GM19239 (cell line): Measurements from ENCODE around the gene KLF11.

Source experiments
- DNase-seq: peaks from one replicate; pipeline ENCODE4 v3.0.0; 2011; ENCODE audit warnings: low spot score; ENCODE audit not compliant: insufficient read length
- FAIRE-seq: peaks from 2 replicates; lab custom pipeline; 2011; peaks lifted over from hg19 to GRCh38; lab: Jason Lieb, UNC

Gene KLF11

GRCh38 chr2:10059552-10060335 is 16.4 kb downstream of the KLF11 start:
- FAIRE-seq (no peak), DNase-seq (no peak)

DNA sequence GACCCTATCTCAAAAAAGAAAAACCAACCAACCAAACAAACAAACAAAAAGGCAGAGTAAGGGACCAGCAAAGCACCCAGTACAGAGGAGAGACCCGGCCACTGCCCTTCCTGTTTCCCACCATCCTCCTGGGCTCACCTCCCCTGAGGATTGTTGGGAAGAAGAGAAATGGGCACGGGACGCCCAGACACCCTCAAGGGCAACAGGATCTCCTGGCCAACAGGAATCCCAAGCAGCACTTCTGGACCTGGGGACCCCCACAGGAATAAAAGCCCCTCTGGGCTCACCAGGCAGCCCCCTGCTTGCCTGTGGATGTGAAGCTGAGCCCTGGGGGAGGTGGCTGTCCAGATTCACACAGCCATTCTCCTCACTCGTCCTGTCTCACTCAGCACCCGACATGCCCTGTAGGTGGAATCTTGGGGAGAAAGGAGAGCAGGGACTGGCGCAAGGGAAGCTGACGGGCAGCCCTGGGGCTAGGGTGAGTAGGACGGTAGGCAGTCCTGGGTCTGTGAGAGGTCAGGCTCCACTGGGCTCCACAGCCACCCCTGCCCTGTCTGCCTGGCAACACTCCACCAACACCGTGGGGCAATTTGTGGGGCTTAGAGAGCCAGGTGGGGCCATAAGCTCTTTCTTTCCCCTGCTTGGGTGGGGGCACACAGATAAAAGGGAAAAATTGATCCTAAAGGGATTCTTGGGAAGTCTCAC is 18.0 kb downstream of the KLF11 start:
- DNase-seq (no peak), FAIRE-seq (no peak)

GRCh38 chr2:10062931-10063365 is 19.6 kb downstream of the KLF11 start:
- FAIRE-seq: no peak
- no peak for DNase-seq

- FAIRE-seq (no peak), DNase-seq (no peak)
Observed at GRCh38 chr2:10063566-10063965, 20.2 kb downstream of the KLF11 start.

DNA sequence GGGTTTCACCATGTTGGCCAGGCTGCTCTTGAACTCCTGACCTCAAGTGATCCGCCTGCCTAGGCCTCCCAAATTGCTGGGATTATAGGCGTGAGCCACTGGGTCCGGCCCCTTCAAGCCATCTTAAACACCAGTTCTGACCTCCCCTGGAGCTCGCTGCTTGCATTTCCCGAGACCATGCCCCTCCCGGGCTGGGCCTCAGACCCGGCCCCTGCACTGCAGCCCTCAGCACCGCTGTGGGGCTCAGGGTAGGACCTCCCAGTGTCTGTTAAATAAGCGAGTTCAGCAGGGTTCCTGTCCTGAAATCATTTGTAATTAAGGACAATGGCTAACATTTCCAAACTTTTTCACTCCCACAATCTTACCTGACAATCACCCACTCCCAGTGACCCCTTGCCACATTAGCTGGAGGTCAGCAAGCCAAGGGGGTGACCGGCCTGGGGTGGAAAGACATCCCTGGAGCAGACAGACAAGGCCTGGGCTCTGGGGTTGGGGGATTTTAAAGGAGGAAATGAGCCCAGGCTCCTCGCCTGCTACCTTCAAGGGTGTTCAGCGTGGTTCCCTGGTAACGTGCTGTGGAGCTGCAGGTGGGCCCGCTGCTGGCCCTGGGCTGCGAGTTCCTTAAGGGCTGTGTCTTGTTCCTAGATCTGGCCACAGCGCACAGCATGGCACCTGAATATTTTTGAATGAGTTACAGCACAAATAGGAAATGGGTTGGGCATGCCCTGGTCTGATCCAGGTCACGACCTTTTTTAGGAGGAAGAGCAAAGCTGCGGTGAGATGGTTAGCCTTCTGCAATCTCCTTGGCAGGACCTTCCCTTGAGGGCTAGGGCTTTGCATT is 21.8 kb downstream of the KLF11 start:
- DNase-seq (no peak), FAIRE-seq (no peak)

DNA sequence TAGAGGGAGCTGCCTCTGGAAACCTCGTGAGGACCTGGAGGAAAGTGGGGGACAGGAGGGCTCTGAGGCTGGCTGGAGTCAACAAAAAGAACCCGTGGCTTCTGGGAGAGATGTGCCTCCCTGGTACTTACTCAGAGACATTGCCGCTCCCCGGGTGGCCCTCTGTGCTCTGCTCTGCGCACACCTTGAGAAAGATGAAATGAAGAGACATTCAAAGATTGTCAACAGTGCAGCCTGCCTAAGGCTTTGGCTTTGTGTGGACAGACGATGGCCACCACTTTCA is 22.4 kb downstream of the KLF11 start:
- FAIRE-seq: no peak

DNA sequence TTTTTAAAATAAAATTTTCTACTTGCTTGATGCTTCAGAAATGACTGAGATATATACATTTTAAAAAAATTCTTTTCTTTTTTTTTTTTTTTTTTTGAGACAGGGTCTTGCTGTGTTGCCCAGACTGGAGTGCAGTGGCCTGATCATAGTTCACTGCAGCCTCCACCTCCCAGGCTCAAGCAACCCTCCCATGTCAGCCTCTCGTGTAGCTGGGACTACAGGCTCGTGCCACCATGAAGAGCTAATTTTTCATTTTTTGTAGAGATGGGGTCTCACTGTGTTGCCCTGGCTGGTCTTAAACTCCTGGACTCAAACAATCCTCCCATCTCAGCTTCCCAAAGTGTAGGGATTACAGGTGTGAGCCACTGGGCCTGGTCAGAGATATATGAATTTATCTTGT is 24.0 kb downstream of the KLF11 start:
- DNase-seq: no peak
- no peak for FAIRE-seq

More for the DNA sequence above, 22.4 kb downstream of the KLF11 start:
- no peak for DNase-seq

GRCh38 chr2:10067881-10068280 is 24.5 kb downstream of the KLF11 start:
- DNase-seq (no peak), FAIRE-seq (no peak)

- no peak for DNase-seq
- no peak for FAIRE-seq
Observed at GRCh38 chr2:10071176-10071575, 27.8 kb downstream of the KLF11 start.

DNA sequence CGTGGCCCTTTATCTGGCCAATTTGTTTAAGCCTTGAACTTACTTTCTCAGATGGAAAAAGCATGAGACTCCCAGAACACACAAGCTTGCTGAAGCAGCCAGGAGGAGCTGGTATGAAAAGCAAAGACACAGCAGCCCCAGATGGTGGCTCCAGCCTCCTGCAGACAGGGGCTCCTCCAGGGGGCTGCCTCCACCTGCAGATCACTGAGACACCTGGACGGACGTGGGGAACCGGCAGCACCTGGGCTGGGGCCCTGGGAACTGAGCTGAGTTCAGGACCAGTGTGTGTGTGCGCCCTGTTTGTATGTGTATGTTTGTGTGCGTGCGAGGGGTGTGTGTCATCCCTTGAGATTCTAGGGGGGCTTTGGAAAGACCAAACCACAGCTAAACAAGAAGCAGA is 28.2 kb downstream of the KLF11 start:
- DNase-seq: no peak
- FAIRE-seq: no peak

- peak; percentile 98 for FAIRE-seq
- DNase-seq: peak; percentile 91
Observed at GRCh38 chr2:10072656-10073480, 29.5 kb downstream of the KLF11 start.

DNA sequence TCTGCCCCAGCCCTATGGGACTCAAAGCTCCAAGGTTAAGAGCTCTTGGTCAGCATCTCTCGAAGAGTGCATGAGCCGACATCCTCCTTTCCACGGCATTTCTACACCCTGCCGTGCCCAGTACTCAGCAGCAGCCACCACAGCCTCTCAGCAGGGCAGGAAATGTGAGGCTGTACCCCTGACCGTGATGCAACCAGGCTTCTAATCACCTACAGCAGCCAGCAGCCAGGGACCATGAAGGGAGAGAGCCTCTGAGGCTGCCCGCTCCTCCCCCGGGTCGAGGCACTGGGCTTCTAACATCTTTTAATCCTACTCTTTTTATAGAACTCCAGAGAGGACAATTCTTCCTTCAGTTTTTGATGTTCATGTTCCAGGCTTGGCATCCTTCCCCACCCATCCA is 30.4 kb downstream of the KLF11 start:
- no peak for FAIRE-seq
- no peak for DNase-seq

DNA sequence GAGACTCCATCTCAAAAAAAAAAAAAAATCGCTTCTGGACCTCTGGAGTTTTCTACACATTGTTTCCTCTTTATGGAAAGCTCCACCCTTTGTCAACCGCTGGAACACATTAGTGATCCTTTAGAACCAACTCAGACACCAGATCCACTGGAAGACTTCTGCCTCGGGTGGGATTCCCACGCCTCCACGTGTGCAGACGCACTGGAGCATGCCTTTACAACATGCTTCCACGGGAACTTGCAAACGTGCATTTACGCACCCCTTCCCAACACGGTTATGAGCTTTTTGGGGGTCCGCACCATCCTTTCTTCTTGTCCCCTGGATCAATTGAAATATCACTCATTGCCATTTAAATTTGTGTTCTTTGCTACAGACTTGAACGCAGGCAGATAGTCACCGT is 31.8 kb downstream of the KLF11 start:
- DNase-seq (no peak), FAIRE-seq (no peak)

DNA sequence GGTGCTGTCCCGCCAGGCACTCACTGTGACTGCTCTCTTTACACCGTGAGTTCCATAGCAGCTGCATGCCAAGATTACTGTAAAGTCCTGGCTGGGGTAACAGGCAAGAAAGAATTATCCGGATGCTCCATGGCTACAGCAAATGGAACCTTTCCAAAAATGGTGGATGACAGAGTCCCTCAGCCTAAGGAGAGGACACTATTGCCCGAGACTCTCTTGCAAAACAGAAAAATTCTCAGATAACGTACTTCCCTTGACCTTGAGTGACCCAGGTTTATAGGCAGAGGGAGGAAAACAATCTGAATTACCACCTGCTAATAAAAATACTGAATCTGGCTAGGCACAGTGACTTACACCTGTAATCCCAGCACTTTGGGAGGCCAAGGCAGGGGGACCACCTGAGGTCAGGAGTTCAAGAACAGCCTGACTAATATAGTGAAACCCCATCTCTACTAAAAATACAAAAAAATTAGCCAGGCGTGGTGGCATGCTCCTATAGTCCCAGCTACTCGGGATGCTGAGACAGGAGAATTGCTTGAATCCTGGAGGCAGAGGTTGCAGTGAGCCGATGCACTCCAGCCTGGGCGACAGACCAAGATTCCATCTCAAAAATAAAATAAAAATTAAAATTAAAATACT is 32.3 kb downstream of the KLF11 start:
- DNase-seq (no peak), FAIRE-seq (peak; percentile 77)

GRCh38 chr2:10076511-10076910 is 33.2 kb downstream of the KLF11 start:
- no peak for FAIRE-seq

DNA sequence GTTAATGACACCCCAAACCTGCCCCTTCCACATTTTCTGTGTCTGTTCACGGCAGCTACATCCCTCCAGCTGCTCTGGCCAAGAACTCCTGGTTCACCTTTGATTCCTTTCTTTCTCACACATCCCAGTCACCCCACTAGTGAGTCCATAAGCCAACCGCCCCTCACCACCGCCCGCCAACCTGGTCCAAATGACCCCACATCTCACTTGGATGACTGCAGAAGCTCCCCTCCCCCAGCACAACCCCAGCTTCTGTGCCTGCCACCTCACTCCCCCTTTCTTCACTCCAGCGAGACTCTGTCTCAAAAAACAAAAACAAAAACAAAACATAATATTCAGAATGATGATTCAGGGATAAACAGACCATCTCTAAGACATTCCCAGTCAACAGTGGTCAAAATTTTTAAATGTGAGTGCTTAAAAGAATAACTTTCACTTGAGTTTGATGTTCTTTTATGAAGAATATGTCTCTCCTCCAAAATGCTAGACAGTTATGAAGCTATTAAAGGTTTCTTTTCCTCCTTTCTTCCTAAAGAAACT is 33.7 kb downstream of the KLF11 start:
- no peak for DNase-seq

More at GRCh38 chr2:10076511-10076910, 33.2 kb downstream of the KLF11 start:
- no peak for DNase-seq

GRCh38 chr2:10078001-10078400 is 34.7 kb downstream of the KLF11 start:
- FAIRE-seq (no peak), DNase-seq (no peak)

More for the DNA sequence above, 33.7 kb downstream of the KLF11 start:
- FAIRE-seq: no peak

DNA sequence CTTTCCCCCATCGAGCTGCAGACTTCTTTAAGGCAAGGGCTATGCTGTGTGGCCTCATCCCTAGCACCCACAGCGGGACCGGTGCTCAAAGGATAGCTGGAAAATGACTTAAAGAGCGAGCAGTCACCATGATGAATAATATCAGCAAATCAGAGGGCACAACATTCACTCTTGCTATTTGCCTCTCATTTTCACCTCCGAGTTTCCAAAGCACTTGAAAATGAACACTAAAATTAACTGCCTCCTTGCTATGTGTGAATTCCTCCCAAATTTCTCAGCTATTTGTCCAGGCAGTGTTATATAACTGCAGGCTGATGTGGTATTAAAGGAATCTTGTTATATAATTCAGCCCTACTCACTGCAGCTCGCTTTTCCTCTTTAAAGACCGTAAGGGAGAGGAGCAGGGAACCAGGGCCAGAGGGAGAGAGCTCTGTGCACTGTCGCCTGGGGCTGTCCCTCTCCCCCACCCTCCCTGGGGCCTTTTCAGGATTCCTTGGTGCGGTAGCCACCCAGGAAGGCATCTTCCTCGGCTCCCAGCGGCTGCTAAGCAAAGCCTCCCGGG is 35.4 kb downstream of the KLF11 start:
- FAIRE-seq (peak; percentile 65), DNase-seq (no peak)

DNA sequence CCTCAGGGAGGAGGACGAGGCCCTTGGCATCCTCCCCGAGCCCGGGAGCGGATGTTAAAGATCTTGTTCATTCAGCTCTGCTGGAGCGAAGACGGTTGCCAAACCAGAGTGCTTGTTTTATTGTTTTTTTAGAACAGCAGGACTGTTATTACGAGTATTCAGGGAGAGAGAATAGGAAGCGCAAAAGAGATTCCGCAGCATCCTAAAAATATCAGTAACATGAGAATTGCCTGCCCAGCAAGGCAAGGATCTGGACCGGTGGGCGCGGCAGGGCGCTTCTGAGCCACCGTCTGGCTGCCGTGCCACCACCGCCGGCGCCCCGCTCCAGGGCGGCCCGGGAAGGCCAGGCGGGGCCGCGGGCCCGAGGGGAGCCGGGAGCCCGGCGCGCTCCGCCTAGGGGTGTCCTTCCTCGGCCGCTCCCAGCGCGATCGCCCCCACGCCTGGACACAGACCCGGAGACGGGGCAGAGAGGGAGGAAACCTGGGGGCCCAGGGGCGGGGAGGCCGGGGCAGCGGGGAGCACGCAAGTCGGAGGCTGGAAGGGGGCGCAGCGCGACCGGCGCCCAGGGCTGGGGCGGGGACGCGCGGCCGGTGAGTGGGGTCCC is 36.0 kb downstream of the KLF11 start:
- no peak for FAIRE-seq
- DNase-seq: no peak
